Mesenteric fat pad (tissue), 1 donor: ENCODE results near the gene LARP4B. TPM values are rescaled to one million over a fixed set of nuclear protein-coding genes. Genes with fewer than 3 reads are reported as not detected.

Source experiments
- DNase-seq: peaks from one replicate; pipeline ENCODE4 v3.0.0-alpha.2; 2020; ENCODE audit warnings: low spot score
- total RNA-seq: library from RNA; stranded (reverse); fragmentation: NEBNext Ultra II Directional; extraction: Animal tissue kit (Norgen Biotek cat#: 25700); gene quantifications from one replicate; pipeline ENCODE4 v1.2.1, GENCODE V29; 2021
- donor health status: DM: yes; HTN: yes; CAD: no.

Gene LARP4B
- total RNA-seq, 1 donor from 2014 or later: 74.7 TPM

GRCh38 chr10:926075-926698 is 5.3 kb downstream of the LARP4B start:
- DNase-seq: no peak

GRCh38 chr10:924524-924859 is 7.0 kb downstream of the LARP4B start:
- DNase-seq: no peak

- DNase-seq: no peak
Observed at GRCh38 chr10:923844-924523, 7.5 kb downstream of the LARP4B start.

GRCh38 chr10:921471-922414 is 9.8 kb downstream of the LARP4B start:
- DNase-seq: no peak

GRCh38 chr10:920450-920849 is 11.1 kb downstream of the LARP4B start:
- no peak for DNase-seq

GRCh38 chr10:919481-919880 is 12.0 kb downstream of the LARP4B start:
- DNase-seq: no peak

- DNase-seq: no peak
Observed at GRCh38 chr10:917999-918398, 13.5 kb downstream of the LARP4B start.

- DNase-seq: no peak
Observed at GRCh38 chr10:917416-917720, 14.1 kb downstream of the LARP4B start.

GRCh38 chr10:916716-917415 is 14.6 kb downstream of the LARP4B start:
- DNase-seq: no peak

GRCh38 chr10:909831-910230 is 21.7 kb downstream of the LARP4B start:
- DNase-seq: no peak

GRCh38 chr10:905972-906371 is 25.5 kb downstream of the LARP4B start:
- no peak for DNase-seq

GRCh38 chr10:905503-905902 is 26.0 kb downstream of the LARP4B start:
- no peak for DNase-seq

GRCh38 chr10:904403-904802 is 27.1 kb downstream of the LARP4B start:
- DNase-seq: no peak

- no peak for DNase-seq
Observed at GRCh38 chr10:898141-898540, 33.4 kb downstream of the LARP4B start.

- no peak for DNase-seq
Observed at GRCh38 chr10:896982-897381, 34.5 kb downstream of the LARP4B start.

- no peak for DNase-seq
Observed at GRCh38 chr10:895324-895723, 36.2 kb downstream of the LARP4B start.

GRCh38 chr10:878895-879294 is 52.6 kb downstream of the LARP4B start:
- no peak for DNase-seq

GRCh38 chr10:878333-878759 is 53.2 kb downstream of the LARP4B start:
- no peak for DNase-seq

- no peak for DNase-seq
Observed at GRCh38 chr10:876438-876837, 55.1 kb downstream of the LARP4B start.

- DNase-seq: no peak
Observed at GRCh38 chr10:873020-873419, 58.5 kb downstream of the LARP4B start.

GRCh38 chr10:871951-872403 is 59.5 kb downstream of the LARP4B start:
- DNase-seq: no peak
